OCI-LY7 (cell line): ENCODE results near the gene SHQ1. TPM values are rescaled to one million over a fixed set of nuclear protein-coding genes. Genes with fewer than 3 reads are reported as not detected.
A peak's percentile ranks its signal among the peaks of the same experiment; 100 is the strongest.

Source experiments
- BruUV-seq: library from RNA; stranded (reverse); fragments of 400-500 nt; replicated peaks from 2 replicates; lab custom pipeline; 2021; lab: Mats Ljungman, UMichigan
- CTCF ChIA-PET: fragments of 300-600 bp; sonication (Branson Sonifier 250); formaldehyde crosslinking; loops from one replicate; lab custom pipeline; 2022; ENCODE audit warnings: antibody characterized with exemption; ENCODE audit not compliant: unreplicated experiment; lab: Charles Lee
- POLR2A ChIA-PET: fragments of 300-600 bp; sonication (Branson Sonifier 250); formaldehyde crosslinking; loops from one replicate; lab custom pipeline; 2022; ENCODE audit warnings: antibody characterized with exemption; lab: Charles Lee
- DNase-seq: peaks from one replicate; pipeline ENCODE4 v3.0.0-alpha.2; 2015; ENCODE audit warnings: low spot score
- H2AFZ ChIP-seq: fragments of 200-600 bp; sonication (generic), shearing (Covaris generic); 2 replicates; pipeline ENCODE4 v1.6.1; 2014; ENCODE audit warnings: mild to moderate bottlenecking, antibody characterized with exemption, low read length, moderate library complexity
- H3K27ac ChIP-seq: fragments of 200-600 bp; sonication (generic); 2 replicates; pipeline ENCODE4 v1.5.1; 2014; ENCODE audit warnings: mixed run types, low read depth, mild to moderate bottlenecking, moderate library complexity, low read length, inconsistent platforms; ENCODE audit not compliant: poor library complexity, severe bottlenecking
- H3K36me3 ChIP-seq: fragments of 200-600 bp; sonication (generic); 2 replicates; pipeline ENCODE4 v1.6.1; 2014; ENCODE audit warnings: mild to moderate bottlenecking, antibody characterized with exemption, low read length, moderate library complexity, mixed read lengths; ENCODE audit not compliant: insufficient read depth
- H3K4me1 ChIP-seq: fragments of 200-600 bp; sonication (generic); 2 replicates; pipeline ENCODE4 v1.5.1; 2014; ENCODE audit warnings: mild to moderate bottlenecking, low read length; ENCODE audit not compliant: insufficient read depth, poor library complexity, severe bottlenecking
- H3K4me2 ChIP-seq: fragments of 200-600 bp; sonication (generic); 2 replicates; pipeline ENCODE4 v1.6.1; 2014; ENCODE audit warnings: mild to moderate bottlenecking, low read length
- H3K4me3 ChIP-seq: fragments of 200-600 bp; sonication (generic); 2 replicates; pipeline ENCODE4 v1.5.1; 2014; ENCODE audit warnings: mild to moderate bottlenecking, low read depth, low read length; ENCODE audit not compliant: poor library complexity, severe bottlenecking
- H3K79me2 ChIP-seq: fragments of 200-600 bp; sonication (generic); 2 replicates; pipeline ENCODE4 v1.6.1; 2016; ENCODE audit warnings: low read depth, mild to moderate bottlenecking, low read length, moderate library complexity, mixed read lengths; ENCODE audit not compliant: insufficient read depth
- H3K9me2 ChIP-seq: fragments of 200-600 bp; sonication (generic); 2 replicates; pipeline ENCODE4 v1.6.1; 2016; ENCODE audit warnings: mild to moderate bottlenecking, low read length, mixed read lengths; ENCODE audit not compliant: insufficient read depth
- H3K9me3 ChIP-seq: fragments of 200-600 bp; sonication (generic); 2 replicates; pipeline ENCODE4 v1.6.1; 2014; ENCODE audit warnings: mild to moderate bottlenecking, mixed run types, low read length, mixed read lengths
- H4K20me1 ChIP-seq: fragments of 200-600 bp; sonication (generic); 2 replicates; pipeline ENCODE4 v1.6.1; 2014; ENCODE audit warnings: mild to moderate bottlenecking, antibody characterized with exemption, low read length, moderate library complexity, mixed read lengths; ENCODE audit not compliant: insufficient read depth
- CTCF ChIP-seq: fragments of 200-600 bp; sonication (generic); conservative IDR thresholded peaks from 2 replicates; pipeline ENCODE4 v1.5.1; 2014; ENCODE audit warnings: mild to moderate bottlenecking, antibody characterized with exemption, low read length, moderate library complexity, mixed read lengths
- EZH2phosphoT487 ChIP-seq: fragments of 200-600 bp; sonication (generic); IDR thresholded peaks from 2 replicates; pipeline ENCODE4 v1.6.1; 2018; ENCODE audit warnings: low read depth, borderline replicate concordance, mild to moderate bottlenecking, mixed run types, antibody characterized with exemption, low read length, moderate library complexity, mixed read lengths
- intact Hi-C: fragments of 100-400 bp; cut with micrococcal nuclease; formaldehyde crosslinking; loops from one replicate; pipeline ENCODE4 v1.10.0; 2022; ENCODE audit not compliant: unreplicated experiment
- total RNA-seq, 2 experiments: library from RNA; depleted of rRNA in 1 of 2; stranded (reverse); fragments of >200 nt in 1 of 2; shearing (Covaris generic) in 1 of 2; gene quantifications; 2 replicates each; pipeline ENCODE4 v1.2.3, GENCODE V29; 2014 to 2022

SHQ1 gene
- total RNA-seq, 2 experiments from 2014 or later, result 19.7 to 34.9 TPM

- no TSS peak for BruUV-seq
- POLR2A ChIA-PET, result interaction anchor here (0.6 kb wide), 1 partner anchor 1198 kb away, joined by 3 read pairs; no protein-coding TSS in a partner anchor
- no peaks in the 10 kb centered on the region for H3K9me2 ChIP-seq
- CTCF ChIA-PET, result no interaction called here
- H3K4me3 ChIP-seq, result no peak overlapping the region
- no peak overlapping the region for H3K27ac ChIP-seq
- TF ChIP-seq CTCF (no peak), EZH2phosphoT487 (no peak)
- H3K79me2 ChIP-seq, result no peaks in the 10 kb centered on the region
- 0 out of 2 replicates have a peak, but pooled peaks cover 3% of the 10 kb centered on the region for H3K9me3 ChIP-seq
- H3K4me1 ChIP-seq, result no peaks in the 10 kb centered on the region
- H2AFZ ChIP-seq, result no peak overlapping the region
- no peaks in the 10 kb centered on the region for H3K36me3 ChIP-seq
- no peak for DNase-seq
- H4K20me1 ChIP-seq, result no peaks in the 10 kb centered on the region
- intact Hi-C loops, result no loop called here
- peak overlapping the region; percentile 46; the same call in 1 of the 2 replicates for H3K4me2 ChIP-seq
Measured at GRCh38 chr3:72887343-72887704, 39.1 kb upstream of the SHQ1 start.

GRCh38 chr3:72872183-72872582 is 23.9 kb upstream of the SHQ1 start:
- H3K4me3 ChIP-seq, result no peak overlapping the region
- intact Hi-C loops, result no loop called here
- TF ChIP-seq CTCF, result no peak
- H3K4me1 ChIP-seq, result no peaks in the 10 kb centered on the region
- H3K36me3 ChIP-seq, result no peaks in the 10 kb centered on the region
- ChIA-PET CTCF (no interaction called here), POLR2A (no interaction called here)
- no peaks in the 10 kb centered on the region for H4K20me1 ChIP-seq
- H3K27ac ChIP-seq, result no peak overlapping the region
- H3K79me2 ChIP-seq, result no peaks in the 10 kb centered on the region
- H3K9me2 ChIP-seq, result no peaks in the 10 kb centered on the region
- DNase-seq, result no peak
- H2AFZ ChIP-seq, result no peak overlapping the region
- no TSS peak for BruUV-seq
- H3K4me2 ChIP-seq, result no peak overlapping the region
- H3K9me3 ChIP-seq, result no peaks in the 10 kb centered on the region

- intact Hi-C loops, result no loop called here
- TF ChIP-seq EZH2phosphoT487 (no peak), CTCF (no peak)
- Histone ChIP-seq H3K4me3 (no peak overlapping the region), H4K20me1 (no peaks in the 10 kb centered on the region), H3K27ac (no peak overlapping the region), H2AFZ (no peak overlapping the region), H3K4me2 (no peak overlapping the region), H3K9me3 (no peaks in the 10 kb centered on the region), H3K36me3 (no peaks in the 10 kb centered on the region), H3K4me1 (no peaks in the 10 kb centered on the region), H3K79me2 (no peaks in the 10 kb centered on the region), H3K9me2 (no peaks in the 10 kb centered on the region)
- BruUV-seq, result no TSS peak
- POLR2A ChIA-PET, result interaction anchor here (0.6 kb wide), 1 partner anchor 195 kb away, joined by 3 read pairs; no protein-coding TSS in a partner anchor
- no peak for DNase-seq
- CTCF ChIA-PET, result no interaction called here
Measured at GRCh38 chr3:72862314-72863090, 14.3 kb upstream of the SHQ1 start.
